Inflammatory macrophage treated with lipopolysaccharide for 4 hours (primary cell): ENCODE measurements around the gene ZNF695.
"Not testable (repeated sequence)": the region's sequence is repeated elsewhere in the genome, so short reads cannot be mapped to it uniquely, and the experiment has no call there.

Experiments used
- DNase-seq: peaks from one replicate; pipeline ENCODE4 v3.0.0-alpha.2; 2020

Gene ZNF695

DNA sequence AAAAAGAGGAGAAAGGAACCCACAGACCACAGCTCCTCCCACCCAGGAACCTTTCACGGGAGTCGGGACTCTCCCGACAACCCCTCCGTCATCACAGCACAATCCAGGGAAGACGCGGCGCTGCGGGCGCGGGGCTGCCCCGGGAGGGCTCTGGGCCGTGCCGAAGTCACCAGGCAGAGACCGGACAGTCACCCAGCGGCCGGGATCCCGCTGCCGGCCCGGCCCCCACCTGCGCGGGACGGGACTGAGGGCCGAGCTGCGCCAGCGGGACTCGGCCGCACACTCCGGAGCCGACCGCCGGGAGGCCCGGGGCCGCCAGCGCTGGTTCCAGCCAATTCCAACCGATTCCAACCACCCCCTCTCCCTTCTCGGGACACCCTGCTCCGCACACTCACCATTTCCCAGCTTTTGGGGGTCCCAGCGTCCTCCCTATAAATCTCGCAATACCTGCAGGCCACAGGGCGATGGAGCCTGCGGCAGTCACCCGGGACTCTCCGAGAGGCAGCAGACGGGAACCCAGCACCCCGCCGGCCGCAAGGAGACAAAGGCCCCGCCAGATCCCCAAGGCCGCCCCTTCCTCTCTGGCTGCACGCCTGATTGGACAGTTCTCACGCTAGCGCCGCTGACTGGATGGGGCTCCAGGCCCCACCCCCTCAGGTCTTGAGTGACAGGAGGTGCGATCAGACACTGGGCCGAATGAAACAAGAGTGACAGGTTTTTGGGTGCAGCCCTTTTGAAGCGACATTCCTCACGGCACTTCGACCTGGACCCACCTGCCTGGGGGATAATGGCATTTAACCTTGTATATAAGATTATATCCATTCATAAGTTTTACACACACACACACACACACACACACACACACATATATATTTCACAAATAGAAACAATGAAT lies at the start of gene ZNF695:
ZNF695 (minus strand) TSS at position 547 of the 895 bp plus-strand sequence; CDS start at position 398, 149 bp downstream.
- peak; percentile 91 for DNase-seq

DNA sequence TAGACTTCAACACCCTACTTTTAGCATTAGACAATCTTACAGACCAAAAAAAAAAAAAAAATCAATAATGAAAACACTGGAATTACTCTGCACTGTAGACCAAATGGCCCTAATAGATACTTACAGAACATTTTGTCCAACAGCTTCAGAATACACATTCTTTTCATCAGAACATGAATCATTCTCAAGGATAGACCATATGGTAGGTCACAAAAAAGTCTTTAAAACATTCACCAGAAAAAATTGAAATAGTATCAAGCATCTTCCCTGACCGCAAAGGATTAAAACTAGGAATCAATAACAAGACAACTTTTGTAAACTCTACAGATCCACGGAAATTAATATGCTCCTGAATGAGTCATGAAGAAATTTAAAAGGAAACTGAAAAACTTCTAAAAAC lies 48.2 kb upstream of the ZNF695 start:
- no peak for DNase-seq

DNA sequence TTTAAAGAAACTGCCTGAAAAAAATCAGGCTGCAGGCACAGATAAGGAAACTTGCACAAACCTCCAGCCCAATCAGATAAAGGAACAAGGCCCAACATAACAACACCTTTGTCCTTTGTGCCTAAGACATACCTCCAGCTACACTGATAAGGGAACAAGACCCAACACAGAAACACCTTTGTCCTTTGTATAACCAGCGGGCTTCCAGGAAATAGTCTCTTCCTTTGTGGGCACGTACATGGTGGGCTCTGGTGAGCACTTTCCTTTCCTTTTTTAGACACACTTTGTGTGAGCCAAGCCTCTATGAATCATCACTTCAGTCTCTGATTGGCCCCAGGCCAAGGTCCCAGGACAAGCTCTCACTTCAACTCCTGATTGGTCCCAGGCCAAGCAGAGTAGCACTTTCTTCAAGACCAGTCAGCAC lies 47.1 kb upstream of the ZNF695 start:
- DNase-seq, result no peak

DNA sequence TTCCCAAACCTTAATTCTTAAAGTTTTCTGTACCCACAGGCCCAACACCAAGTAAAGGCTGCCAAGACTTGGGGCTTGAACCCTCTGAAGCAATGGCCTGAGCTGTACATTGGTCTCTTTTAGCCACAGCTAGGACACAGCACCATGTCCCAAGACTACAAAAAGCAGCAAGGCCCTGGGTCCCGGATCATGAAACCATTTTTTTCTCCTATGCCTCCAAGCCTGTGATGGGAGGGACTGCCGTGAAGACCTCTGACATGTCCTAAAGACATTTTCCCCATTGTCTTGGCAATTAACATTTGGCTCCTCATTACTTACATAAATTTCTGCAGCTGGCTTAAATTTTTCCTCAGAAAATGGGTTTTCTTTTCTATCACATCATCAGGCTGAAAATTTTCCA lies 39.8 kb upstream of the ZNF695 start:
- no peak for DNase-seq

DNA sequence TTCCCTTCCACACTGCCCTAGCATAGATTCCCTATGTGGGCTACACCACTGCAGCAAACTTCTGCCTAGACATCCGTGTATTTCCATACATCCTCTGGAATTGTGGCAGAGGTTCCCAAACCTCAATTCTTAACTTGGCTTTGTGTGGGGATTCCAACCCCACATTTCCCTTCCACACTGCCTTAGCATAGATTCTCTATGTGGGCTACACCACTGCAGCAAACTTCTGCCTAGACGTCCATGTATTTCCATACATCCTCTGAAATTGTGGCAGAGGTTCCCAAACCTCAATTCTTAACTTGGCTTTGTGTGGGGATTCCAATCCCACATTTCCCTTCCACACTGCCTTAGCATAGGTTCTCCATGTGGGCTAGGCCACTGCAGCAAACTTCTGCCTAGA lies 39.4 kb upstream of the ZNF695 start:
- DNase-seq, result no peak

DNA sequence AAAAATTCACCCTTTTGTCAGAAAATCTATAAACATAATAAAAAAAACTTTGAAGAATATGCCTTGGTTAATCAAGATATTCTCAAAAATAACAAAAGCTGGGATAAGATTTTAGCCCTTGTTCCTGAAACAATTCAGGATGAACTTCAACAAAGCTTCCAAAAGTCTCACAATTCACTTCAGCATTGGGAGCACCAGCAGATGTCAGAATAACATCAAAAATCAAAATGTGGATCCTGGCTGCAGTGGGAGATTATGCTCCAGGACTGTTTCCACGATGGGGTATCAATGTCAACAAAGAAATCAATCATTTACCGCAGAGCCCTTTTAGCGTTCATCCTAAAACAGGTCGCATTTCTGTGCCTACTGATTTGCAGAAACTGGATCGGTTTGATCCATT lies 35.5 kb upstream of the ZNF695 start:
- DNase-seq, result no peak

DNA sequence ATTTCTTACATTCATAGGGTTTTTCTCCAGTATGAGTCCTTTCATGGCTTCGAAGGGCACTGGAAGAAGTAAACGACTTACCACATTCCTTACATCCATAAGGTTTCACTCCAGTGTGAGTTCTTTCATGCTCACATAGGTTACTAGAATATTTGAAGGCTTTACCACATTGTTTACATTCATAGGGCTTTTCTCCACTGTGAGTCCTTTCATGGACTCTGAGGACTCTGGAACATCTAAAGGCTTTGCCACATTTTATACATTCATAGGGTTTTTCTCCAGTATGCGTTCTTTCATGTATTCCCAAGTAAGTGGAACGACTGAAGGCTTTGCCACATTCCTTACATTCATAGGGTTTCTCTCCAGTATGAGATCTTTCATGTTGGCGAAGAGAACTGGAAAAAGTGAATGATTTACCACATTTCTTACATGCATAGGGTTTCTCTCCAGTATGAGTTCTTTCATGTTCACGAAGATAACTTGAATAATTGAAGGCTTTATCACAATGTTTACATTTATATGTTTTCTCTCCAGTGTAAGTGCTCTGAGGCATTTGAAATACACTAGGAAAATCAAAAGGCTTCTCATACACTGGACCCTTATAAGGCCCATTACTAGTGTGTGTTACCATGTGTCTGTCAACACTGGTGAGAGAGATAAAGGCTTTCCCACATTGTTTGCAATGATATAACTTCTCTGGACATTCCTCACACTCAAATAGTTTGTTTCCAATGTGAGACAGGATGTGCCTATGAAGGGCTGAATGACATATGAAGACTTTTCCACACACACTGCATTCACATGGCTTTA lies 29.9 kb upstream of the ZNF695 start:
- no peak for DNase-seq

DNA sequence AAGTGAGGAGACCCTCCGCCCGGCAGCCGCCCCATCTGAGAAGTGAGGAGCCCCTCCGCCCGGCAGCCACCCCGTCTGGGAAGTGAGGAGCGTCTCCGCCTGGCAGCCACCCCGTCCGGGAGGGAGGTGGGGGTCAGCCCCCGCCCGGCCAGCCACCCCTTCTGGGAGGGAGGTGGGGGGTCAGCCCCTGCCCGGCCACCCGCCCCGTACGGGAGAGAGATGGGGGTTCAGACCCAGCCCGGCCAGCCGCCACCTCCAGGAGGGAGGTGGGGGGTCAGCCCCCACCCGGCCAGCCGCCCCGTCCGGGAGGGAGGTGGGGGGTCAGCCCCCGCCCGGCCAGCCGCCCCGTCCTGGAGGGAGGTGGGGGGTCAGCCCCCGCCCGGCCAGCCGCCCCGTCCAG lies 24.4 kb upstream of the ZNF695 start:
- DNase-seq, result not testable (repeated sequence)

DNA sequence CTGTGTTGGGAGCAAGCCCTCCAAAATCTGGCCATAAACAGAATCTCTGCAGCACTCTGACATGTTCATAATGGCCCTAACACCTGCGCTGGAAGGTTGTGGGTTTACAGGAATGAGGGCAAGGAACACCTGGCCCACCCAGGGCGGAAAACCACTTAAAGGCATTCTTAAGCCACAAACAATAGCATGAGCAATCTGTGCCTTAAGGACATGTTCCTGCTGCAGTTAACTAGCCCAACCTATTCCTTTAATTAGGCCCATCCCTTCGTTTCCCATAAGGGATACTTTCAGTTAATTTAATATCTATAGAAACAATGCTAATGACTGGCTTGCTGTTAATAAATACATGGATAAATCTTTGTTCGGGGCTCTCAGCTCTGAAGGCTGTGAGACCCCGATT lies 16.8 kb upstream of the ZNF695 start:
- DNase-seq, result not testable (repeated sequence)

DNA sequence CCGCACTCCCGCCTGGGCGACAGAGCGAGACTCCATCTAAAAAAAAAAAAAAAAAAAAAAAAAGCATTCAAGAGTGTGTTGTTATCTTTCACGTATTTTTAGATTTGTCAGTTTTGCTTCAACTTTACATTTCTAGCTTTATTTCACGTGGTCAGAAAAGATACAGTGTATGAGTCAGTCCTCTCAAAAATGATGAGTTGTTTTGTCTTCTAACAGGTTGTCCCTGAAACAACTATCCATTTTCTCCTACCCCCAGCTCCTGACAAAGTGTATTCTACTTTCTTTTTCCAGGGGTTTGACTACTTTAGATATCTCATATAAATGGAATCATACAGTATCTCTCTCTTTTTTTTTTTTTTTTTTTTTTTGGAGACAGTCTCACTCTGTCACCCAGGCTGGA lies 5.5 kb upstream of the ZNF695 start:
- DNase-seq, result no peak

DNA sequence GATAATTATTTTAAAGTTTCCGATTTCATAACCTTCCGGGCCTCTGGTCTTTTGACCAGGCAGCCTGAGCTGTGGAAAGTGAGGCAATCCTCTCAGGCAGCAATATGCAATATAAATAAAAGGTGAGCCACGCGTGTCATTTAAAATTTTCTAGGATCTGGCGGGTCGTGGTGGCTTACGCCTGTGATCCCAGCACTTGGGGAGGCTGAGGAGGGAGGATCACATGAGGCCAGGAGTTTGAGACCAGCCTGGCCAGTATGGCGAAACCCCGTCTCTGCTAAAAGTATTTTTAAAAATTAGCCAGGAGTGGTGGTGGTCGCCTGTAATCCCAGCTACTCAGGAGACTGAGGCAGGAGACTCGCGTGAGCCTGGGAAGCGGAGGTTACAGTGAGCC lies 546 bp upstream of the ZNF695 start:
- no peak for DNase-seq

DNA sequence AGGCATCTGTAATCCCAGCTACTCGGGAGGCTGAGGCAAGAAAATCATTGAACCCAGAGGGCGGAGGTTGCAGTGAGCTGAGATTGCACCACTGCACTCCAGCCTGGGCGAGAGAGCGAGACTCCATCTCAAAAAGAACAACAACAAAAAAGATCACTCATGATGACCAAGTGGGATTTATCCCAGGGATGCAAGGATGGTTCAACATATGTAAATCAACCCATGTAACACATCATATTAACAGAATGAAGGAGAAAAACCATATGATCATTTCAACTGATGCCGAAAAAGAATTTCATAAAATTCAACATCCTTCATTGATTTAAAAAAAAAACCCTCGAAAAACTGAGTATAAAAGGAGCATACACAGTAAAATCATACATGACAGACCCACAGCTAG lies 3.8 kb downstream of the ZNF695 start:
- not testable (repeated sequence) for DNase-seq

DNA sequence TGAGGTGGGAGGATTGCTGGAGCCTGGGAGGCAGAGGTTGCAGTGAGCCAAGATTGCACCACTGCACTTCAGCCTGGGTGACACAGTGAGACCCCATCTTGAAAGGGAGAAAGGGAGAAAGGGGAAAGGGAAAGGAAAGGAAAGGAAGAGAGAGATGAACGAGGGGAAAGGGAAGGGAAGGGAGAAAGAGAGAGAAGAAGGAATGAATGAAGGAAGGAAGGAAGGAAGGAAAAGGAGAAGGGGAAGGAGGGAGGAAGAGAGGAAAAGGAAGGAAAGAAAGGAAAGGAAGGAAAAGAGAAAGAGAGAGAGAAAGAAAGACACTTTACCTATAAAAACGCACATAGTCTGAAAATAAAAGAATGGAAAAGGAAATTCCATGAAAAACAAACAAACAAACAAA lies 18.0 kb downstream of the ZNF695 start:
- DNase-seq, result no peak

DNA sequence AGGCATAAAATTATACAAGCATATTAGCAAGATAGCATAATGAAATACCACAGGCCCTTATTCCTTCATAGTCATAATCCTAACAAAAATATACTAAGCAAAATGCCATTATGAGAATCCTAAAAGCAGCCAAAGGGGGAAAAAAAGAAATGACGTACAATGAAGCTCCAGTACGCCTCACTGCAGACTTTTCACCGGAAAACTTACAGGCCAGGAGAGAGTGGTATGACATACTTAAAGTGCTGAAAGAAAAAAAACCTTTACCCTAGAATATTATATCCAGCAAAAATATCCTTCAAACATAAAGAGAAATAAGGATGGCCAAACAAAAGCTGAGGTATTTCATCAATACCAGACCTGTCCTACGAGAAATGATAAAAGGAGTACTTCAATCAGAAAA lies 19.5 kb downstream of the ZNF695 start:
- DNase-seq, result no peak

DNA sequence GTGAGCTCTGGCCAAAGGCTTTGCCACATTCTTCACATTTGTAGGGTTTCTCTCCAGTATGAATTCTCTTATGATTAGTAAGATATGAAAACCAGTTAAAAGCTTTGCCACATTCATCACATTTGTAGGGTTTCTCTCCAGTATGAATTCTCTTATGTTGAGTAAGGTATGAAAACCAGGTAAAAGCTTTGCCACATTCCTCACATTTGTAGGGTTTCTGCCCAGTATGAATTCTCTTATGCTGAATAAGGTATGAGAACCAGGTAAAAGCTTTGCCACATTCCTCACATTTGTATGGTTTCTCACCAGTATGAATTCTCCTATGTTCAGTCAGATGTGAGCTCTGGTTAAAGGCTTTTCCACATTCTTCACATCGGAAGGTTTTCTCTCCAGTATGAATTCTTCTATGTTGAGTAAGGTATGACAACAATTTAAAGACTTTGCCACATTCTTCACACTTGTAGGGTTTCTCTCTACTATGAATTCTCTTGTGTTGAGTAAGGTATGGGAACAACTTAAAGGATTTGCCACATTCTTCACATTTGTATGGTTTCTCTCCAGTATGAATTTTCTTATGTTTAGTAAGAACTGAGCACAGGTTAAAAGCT lies 20.7 kb downstream of the ZNF695 start:
- DNase-seq, result no peak

DNA sequence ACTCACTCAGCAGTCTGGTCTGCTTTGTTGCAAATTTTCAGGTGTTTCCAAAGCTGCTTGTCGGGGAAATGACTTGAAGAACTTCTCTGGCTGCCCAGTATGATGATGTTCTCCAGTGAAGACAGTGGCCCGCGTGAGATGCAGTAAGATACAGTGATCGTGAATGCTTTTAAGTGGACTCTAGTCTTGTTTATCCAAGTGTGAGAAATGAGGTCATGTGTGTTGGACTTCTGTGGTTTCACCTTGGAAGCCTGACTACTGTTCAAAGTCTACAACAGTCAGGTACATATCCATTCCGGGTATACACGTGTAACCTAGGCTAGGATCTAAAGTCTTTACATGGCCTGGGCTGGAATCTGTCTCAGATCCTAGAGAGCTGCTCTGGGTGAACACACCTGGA lies 29.1 kb downstream of the ZNF695 start:
- no peak for DNase-seq

DNA sequence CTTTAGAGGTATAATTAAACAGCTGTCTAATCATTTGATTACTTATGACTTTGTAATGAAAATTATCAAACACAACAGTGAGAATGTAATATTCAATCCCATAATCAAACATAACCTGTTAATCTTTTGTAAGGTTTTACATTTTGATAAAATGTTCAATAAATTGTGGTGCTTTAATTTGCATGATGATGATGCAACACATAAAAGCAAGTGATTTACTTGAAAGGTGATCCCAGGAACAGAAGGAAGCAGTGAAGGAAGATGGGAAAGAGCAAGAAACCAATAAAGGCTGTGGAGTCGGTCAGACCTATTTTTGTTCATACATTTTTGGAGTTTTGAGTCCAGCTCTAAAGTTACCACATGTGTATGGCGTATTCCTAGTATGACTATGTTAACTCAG lies 29.6 kb downstream of the ZNF695 start:
- no peak for DNase-seq

DNA sequence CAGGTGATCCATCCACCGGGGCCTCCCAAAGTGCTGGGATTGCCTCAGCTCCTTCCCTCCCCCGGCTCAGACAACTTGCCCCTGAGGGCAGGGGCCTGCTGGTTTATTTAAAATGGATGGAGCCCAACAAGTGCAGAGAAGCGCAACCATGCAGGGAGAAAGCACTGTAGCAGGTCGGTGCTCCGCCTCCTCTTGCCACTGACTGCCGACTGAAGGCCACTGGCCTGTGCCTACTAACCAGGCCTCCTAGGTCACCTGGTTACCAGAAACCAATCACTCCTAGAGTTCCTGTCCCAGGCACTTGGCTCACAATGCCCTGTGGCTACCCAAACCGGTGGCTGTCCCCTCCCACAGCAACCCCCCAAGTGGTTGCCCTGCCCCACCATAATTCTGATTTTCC lies 35.9 kb downstream of the ZNF695 start:
- DNase-seq, result no peak

DNA sequence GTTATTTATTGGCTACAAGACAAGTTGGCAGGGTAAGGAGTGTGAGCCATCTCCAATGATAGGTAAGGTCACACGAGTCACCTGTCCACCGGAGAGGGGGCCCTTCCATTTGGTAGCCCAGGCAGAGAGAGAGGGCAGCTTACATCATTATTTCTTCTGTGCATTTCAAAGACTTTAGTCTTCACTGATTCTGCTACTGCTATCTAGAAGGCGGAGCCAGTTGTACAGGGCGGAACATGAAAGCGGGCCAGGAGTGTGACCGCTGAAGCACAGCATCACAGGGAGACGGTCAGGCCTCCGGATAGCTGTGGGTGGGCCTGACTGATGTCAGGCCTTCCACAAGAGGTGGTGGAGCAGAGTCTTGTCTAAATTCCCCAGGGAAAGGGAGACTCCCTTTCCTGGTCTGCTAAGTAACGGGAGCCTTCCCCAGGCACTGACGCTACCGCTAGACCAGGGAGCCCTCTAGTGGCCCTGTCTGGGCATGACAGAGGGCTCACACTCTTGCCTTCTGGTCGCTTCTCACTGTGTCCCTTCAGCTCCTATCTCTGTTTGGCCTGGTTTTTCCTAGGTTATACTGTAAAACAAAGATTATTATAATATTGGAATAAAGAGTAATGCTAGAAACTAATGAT lies 36.7 kb downstream of the ZNF695 start:
- DNase-seq, result peak; percentile 43

DNA sequence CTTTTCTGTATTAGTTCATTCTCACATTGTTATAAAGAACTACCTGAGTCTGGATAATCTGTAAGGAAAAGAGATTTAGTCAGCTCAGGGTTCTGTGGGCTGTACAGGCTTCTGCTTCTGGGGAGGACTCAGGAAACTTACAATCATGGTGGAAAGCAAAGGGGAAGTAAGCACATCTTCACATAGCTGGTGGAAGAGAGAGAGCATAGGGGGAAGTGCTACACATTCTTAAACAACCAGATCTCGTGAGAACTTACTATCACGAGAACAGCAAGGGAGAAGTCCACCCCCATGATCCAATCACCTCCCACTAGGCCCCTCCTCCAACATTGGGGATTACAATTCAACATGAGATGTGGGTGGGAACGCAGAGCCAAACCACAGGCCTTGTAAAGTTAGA lies 38.2 kb downstream of the ZNF695 start:
- no peak for DNase-seq

DNA sequence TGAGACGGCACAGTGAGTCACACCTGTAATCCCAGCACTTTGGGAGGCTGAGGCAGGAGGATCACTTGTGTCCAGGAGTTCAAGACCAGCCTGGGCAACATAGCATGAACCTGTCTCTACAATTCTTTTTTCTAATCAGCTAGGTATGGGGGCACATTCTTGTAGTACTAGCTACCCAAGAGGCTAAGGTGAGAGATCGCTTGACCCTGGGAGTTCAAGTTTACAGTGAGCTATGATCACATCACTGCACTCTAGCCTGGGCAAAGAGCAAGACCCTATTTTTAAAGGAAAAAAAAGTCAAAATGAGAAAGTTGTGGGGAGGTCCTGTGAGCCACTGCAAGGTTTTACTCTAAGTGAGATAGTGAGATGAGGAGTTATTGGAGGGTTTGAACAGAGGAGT lies 41.4 kb downstream of the ZNF695 start:
- DNase-seq, result no peak

DNA sequence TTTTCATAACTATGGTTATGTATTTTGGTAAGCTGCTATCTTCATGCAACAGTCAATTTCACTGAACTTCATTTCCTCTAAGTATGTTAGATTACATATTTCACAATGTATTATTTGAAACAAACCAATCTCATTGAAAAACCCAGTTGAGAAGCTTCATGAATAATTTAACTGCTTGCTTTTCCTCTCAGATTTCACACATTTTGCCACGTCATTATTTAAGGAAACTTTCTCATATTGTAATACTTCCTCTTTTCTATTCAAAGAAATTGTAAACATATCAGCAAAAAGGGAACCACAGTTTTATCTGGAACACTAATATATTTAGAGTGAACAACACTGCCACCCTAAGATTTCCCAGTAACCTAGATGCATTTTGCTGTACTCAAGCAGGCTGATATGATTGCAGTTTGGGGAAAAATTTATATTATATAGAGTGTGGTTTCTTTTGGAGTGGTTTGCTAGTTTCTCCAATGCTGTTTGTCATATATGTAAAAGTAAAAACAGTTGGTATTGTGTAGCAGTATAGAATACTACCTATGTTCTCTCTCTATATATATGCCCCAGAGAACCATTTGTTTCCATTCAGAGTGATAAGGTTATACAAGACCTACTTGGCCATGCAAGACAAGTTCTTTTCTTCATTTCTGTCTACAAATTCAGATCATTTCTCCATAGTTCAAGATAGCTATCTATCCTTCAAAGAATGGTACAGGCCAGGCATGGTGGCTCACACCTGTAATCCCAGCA lies 47.7 kb downstream of the ZNF695 start:
- DNase-seq, result peak; percentile 97
